ENCODE data around the gene FBXO4.

Gene FBXO4

GRCh38 chr5:41896230-41896629 lies 28.9 kb upstream of the FBXO4 start:
- H3K4me3 ChIP-seq (replicated peaks in 1 of 2; ENCODE audit: low read depth in 2 of 2, low read length in 2 of 2) = no peak overlapping the region
- no peak for TF ChIP-seq CTCF (IDR thresholded peaks at IDR 0.05; ENCODE audit: low read depth, low read length)
- no peak for DNase-seq (ENCODE audit: low read depth in 2 of 2)

- peak overlapping the region; percentile 52 to 92 for H3K4me3 ChIP-seq (replicated peaks in 1 of 2; ENCODE audit: low read depth in 2 of 2, low read length in 2 of 2)
- no peak for TF ChIP-seq CTCF (IDR thresholded peaks at IDR 0.05; ENCODE audit: low read depth, low read length)
Observed at GRCh38 chr5:41903382-41903891, 21.6 kb upstream of the FBXO4 start.

GRCh38 chr5:41903892-41904799 lies 20.9 kb upstream of the FBXO4 start, which contains the start of gene RIMOC1:
RIMOC1 (plus strand) TSS chr5:41904344; CDS start chr5:41904368, 24 bp downstream.
- H3K4me3 ChIP-seq (replicated peaks in 1 of 2; ENCODE audit: low read depth in 2 of 2, low read length in 2 of 2) = peak within 1 kb of the TSS; percentile 83 to 92
- DNase-seq (ENCODE audit: low read depth in 2 of 2) = peak; percentile 100
- TF ChIP-seq CTCF (IDR thresholded peaks at IDR 0.05; ENCODE audit: low read depth, low read length) = no peak

More at GRCh38 chr5:41903382-41903891, 21.6 kb upstream of the FBXO4 start:
- no peak for DNase-seq (ENCODE audit: low read depth in 2 of 2)

- DNase-seq (ENCODE audit: low read depth in 2 of 2) = no peak
- H3K4me3 ChIP-seq (replicated peaks in 1 of 2; ENCODE audit: low read depth in 2 of 2, low read length in 2 of 2) = no peak overlapping the region
- no peak for TF ChIP-seq CTCF (IDR thresholded peaks at IDR 0.05; ENCODE audit: low read depth, low read length)
Observed at GRCh38 chr5:41906151-41906550, 18.9 kb upstream of the FBXO4 start.

- no peak overlapping the region for H3K4me3 ChIP-seq (replicated peaks in 1 of 2; ENCODE audit: low read depth in 2 of 2, low read length in 2 of 2)
- no peak for TF ChIP-seq CTCF (IDR thresholded peaks at IDR 0.05; ENCODE audit: low read depth, low read length)
- DNase-seq (ENCODE audit: low read depth in 2 of 2) = peak; percentile 31 to 77
Observed at GRCh38 chr5:41908374-41909079, 16.6 kb upstream of the FBXO4 start.

GRCh38 chr5:41918105-41918504 lies 7.0 kb upstream of the FBXO4 start:
- no peak overlapping the region for H3K4me3 ChIP-seq (replicated peaks in 1 of 2; ENCODE audit: low read depth in 2 of 2, low read length in 2 of 2)
- no peak for TF ChIP-seq CTCF (IDR thresholded peaks at IDR 0.05; ENCODE audit: low read depth, low read length)
- no peak for DNase-seq (ENCODE audit: low read depth in 2 of 2)
